Keratinocyte (primary cell): Measurements from ENCODE around the gene CD81.

Experiments used
- EZH2 ChIP-seq: IDR thresholded peaks from one replicate; pipeline ENCODE4 v1.6.1; 2012; ENCODE audit warnings: inconsistent platforms, mild to moderate bottlenecking, low read length, moderate library complexity
- TF ChIP-seq, protein P1 (sequence below), 3 experiments: IDR thresholded peaks in 1 of 3; conservative IDR thresholded peaks in 1 of 3; optimal IDR thresholded peaks in 1 of 3; 2 replicates in 2 of 3; 3 replicates in 1 of 3; pipeline versions ENCODE3 to v1.5.1; 2011; ENCODE audit warnings: low read length in 3 of 3, mild to moderate bottlenecking in 3 of 3, moderate library complexity in 2 of 3, control low read depth in 1 of 3, inconsistent platforms in 1 of 3; ENCODE audit not compliant: insufficient read depth in 2 of 3; ENCODE audit errors: extremely low read depth in 1 of 3

DNA sequence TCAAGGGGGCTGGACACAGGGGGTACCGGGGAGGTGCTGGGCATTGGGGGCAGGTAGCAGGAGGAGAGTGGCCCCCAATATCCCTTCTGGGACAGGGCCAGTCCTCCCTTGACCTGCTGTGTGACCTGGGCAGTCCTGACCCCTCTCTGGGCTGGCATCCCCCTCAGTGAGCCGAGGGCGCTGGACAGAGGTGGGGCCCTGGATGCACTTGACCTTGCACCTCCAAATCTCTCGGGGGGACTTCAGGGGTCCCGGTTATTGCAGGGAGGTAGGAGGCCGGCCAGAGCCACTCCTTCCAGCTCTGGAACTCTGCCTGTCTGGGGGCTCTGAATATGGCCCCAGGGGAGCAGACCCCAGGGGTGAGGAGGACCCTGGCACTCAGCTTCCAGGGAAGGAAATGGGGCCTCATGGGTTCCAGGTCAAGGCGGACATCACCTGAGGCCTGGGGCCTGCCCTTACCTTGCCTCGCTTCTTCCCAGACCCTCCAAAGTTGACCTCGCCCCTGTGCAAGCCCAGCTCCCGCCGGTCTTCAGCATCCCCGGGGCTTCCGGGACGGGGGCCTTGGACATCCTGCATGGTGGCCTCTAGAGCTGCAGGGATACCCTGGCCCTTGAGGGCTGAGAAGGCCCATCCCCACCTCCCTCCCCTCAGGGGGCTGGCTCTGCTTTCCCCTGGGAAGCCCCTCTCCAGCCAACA lies 45.5 kb downstream of the CD81 start:
- TF ChIP-seq EZH2, result no peak
- TF ChIP-seq, protein P1, sequence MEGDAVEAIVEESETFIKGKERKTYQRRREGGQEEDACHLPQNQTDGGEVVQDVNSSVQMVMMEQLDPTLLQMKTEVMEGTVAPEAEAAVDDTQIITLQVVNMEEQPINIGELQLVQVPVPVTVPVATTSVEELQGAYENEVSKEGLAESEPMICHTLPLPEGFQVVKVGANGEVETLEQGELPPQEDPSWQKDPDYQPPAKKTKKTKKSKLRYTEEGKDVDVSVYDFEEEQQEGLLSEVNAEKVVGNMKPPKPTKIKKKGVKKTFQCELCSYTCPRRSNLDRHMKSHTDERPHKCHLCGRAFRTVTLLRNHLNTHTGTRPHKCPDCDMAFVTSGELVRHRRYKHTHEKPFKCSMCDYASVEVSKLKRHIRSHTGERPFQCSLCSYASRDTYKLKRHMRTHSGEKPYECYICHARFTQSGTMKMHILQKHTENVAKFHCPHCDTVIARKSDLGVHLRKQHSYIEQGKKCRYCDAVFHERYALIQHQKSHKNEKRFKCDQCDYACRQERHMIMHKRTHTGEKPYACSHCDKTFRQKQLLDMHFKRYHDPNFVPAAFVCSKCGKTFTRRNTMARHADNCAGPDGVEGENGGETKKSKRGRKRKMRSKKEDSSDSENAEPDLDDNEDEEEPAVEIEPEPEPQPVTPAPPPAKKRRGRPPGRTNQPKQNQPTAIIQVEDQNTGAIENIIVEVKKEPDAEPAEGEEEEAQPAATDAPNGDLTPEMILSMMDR (optimal IDR thresholded peaks at IDR 0.05 in 1 of 3, IDR thresholded peaks at IDR 0.05 in 1 of 3, conservative IDR thresholded peaks at IDR 0.05 in 1 of 3; ENCODE audit: extremely low read depth in 1 of 3, insufficient read depth in 2 of 3, low read length in 3 of 3), result no peak
